ENCODE results near the gene LGALS7B. TPM values are rescaled to one million over a fixed set of nuclear protein-coding genes. Genes with fewer than 3 reads are reported as not detected.
A peak's percentile ranks its signal among the peaks of the same experiment; 100 is the strongest.

Gene LGALS7B
- total RNA-seq, 2 experiments from 2014 or later: not detected

DNA sequence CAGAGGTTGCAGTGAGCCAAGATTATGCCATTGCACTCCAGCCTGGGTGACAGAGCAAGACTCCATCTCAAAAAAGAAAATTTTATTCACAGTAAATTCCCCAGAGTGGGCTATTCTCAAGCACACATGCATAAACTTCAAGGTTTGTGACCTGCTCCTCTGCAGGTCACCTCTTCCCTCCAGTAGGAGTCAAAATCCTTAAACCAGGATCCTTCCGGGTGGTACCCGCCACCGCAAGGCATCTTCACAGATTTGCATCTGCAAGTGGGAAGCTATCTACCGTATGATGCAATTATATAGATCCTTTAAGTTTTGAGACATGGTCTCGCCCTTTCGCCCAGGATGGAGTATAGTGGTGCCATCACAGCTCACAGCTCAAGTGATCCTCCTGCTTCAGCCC is 45.6 kb downstream of the LGALS7B start:
- Histone ChIP-seq H3K9me3 (ENCODE audit: low read length) (no peaks in the 10 kb centered on the region), H3K4me3 (ENCODE audit: low read depth, low read length, poor library complexity, severe bottlenecking) (no peak overlapping the region), H3K79me2 (ENCODE audit: insufficient read depth, low read depth, low read length) (peaks cover 7% of the 10 kb centered on the region; the same call in 1 of the 2 replicates), H3K27ac (ENCODE audit: low read depth, low read length, poor library complexity, severe bottlenecking) (peak overlapping the region; percentile 30), H3K36me3 (ENCODE audit: insufficient read depth, low read length) (peaks cover 53% of the 10 kb centered on the region), H3K4me1 (ENCODE audit: insufficient read depth, low read length, poor library complexity, severe bottlenecking) (peaks cover 17% of the 10 kb centered on the region), H4K20me1 (ENCODE audit: insufficient read depth, low read length) (no peaks in the 10 kb centered on the region), H3K9me2 (ENCODE audit: insufficient read depth, low read length) (no peaks in the 10 kb centered on the region), H2AFZ (ENCODE audit: low read length) (no peak overlapping the region), H3K4me2 (ENCODE audit: low read length) (no peak overlapping the region)
- no peak for TF ChIP-seq EZH2phosphoT487 (IDR thresholded peaks at IDR 0.05; ENCODE audit: borderline replicate concordance, low read depth, low read length)
- TF ChIP-seq, protein P1, sequence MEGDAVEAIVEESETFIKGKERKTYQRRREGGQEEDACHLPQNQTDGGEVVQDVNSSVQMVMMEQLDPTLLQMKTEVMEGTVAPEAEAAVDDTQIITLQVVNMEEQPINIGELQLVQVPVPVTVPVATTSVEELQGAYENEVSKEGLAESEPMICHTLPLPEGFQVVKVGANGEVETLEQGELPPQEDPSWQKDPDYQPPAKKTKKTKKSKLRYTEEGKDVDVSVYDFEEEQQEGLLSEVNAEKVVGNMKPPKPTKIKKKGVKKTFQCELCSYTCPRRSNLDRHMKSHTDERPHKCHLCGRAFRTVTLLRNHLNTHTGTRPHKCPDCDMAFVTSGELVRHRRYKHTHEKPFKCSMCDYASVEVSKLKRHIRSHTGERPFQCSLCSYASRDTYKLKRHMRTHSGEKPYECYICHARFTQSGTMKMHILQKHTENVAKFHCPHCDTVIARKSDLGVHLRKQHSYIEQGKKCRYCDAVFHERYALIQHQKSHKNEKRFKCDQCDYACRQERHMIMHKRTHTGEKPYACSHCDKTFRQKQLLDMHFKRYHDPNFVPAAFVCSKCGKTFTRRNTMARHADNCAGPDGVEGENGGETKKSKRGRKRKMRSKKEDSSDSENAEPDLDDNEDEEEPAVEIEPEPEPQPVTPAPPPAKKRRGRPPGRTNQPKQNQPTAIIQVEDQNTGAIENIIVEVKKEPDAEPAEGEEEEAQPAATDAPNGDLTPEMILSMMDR (conservative IDR thresholded peaks at IDR 0.05; ENCODE audit: low read length): no peak
- POLR2A ChIA-PET: no interaction called here
- CTCF ChIA-PET (ENCODE audit: unreplicated experiment): no interaction called here
- no peak for DNase-seq (ENCODE audit: low spot score)
- BruUV-seq (replicated peaks): no TSS peak
- intact Hi-C loops (cut with micrococcal nuclease; ENCODE audit: unreplicated experiment): no loop called here

DNA sequence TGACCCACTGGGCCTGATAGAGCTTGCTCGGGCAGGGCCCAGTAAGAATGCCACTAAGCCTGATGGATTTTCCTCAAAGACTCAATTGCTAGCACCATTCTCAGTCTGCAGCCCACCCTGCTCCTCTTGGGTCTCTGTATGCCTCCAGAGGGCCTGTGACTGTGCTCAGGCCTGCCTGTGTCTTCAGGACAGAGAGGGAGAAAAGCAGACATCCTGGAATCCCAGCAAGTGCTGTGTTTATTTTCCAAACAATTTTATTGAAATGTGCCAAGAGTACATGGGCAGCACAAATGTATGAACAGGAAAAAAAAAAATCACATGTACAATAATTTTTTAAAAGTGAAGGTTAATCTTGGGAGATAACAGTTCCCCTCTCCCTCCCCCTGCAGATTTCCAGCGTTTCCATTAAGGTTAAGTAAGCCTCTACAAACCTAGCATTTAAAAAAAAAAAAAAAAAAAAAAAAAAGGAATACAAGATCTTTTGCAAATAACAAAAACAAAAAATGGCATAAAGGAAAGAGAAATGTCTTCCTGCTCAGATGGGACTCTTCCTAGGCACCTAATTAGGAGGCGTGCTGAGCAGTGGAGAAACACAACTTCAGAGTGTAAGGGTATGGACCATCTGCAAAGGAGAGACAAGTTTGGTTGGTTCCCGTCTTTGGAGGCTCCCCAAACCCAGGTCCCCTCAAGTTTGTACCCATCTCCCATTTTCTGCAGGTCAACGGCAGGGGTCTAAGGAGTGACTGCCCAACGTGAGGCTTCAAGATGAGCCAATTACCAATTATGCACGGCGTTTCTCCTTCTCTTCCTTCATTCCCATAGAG is 47.4 kb downstream of the LGALS7B start:
- H3K4me3 ChIP-seq (ENCODE audit: low read depth, low read length, poor library complexity, severe bottlenecking): no peak overlapping the region
- POLR2A ChIA-PET: no interaction called here
- BruUV-seq (replicated peaks): TSS peak; percentile 33
- CTCF ChIA-PET (ENCODE audit: unreplicated experiment): no interaction called here
- no peaks in the 10 kb centered on the region for H3K9me3 ChIP-seq (ENCODE audit: low read length)
- intact Hi-C loops (cut with micrococcal nuclease; ENCODE audit: unreplicated experiment): no loop called here
- H3K4me2 ChIP-seq (ENCODE audit: low read length): no peak overlapping the region
- H2AFZ ChIP-seq (ENCODE audit: low read length): no peak overlapping the region
- peaks cover 62% of the 10 kb centered on the region for H3K36me3 ChIP-seq (ENCODE audit: insufficient read depth, low read length)
- no peak overlapping the region for H3K27ac ChIP-seq (ENCODE audit: low read depth, low read length, poor library complexity, severe bottlenecking)
- H4K20me1 ChIP-seq (ENCODE audit: insufficient read depth, low read length): peaks cover 6% of the 10 kb centered on the region
- DNase-seq (ENCODE audit: low spot score): no peak
- TF ChIP-seq, protein P1 (conservative IDR thresholded peaks at IDR 0.05; ENCODE audit: low read length): no peak
- no peak for TF ChIP-seq EZH2phosphoT487 (IDR thresholded peaks at IDR 0.05; ENCODE audit: borderline replicate concordance, low read depth, low read length)
- peaks cover 2% of the 10 kb centered on the region; the same call in 1 of the 2 replicates for H3K79me2 ChIP-seq (ENCODE audit: insufficient read depth, low read depth, low read length)
- H3K9me2 ChIP-seq (ENCODE audit: insufficient read depth, low read length): no peaks in the 10 kb centered on the region
- H3K4me1 ChIP-seq (ENCODE audit: insufficient read depth, low read length, poor library complexity, severe bottlenecking): peaks cover 7% of the 10 kb centered on the region

DNA sequence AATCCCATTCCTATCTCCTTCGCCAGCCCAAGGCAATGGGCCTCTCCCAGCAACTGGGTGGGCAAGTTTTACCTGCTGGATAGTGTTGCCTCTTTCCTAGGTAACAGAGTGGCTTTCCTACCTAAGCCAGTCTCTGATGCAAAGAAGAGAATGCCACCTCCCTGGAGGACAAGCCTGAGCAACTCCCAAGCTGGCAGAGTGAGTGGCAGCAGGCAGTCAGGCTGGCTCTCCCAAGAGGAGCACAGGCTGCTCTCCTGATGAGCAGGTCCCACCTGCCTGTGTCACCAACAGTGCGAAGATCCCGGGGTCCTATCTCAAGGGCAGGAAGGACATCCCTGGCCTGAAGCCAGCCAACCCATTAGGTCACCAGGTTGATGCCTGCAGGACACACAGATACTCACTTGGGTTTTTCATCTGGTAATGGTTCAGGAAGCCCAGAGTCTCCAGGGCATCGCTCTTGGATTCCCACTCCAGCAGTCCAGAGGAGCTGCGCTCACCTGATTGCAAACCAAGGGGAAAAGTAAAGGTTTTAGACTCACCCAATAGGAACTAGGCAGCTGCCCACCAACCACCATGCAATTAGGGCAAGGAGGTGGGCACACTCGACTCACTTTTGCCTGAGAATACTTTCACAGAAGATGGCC is 48.1 kb downstream of the LGALS7B start:
- H3K79me2 ChIP-seq (ENCODE audit: insufficient read depth, low read depth, low read length): peaks cover 9% of the 10 kb centered on the region; the same call in 1 of the 2 replicates
- H4K20me1 ChIP-seq (ENCODE audit: insufficient read depth, low read length): peaks cover 12% of the 10 kb centered on the region
- ChIA-PET POLR2A (no interaction called here), CTCF (ENCODE audit: unreplicated experiment) (no interaction called here)
- TF ChIP-seq, protein P1 (conservative IDR thresholded peaks at IDR 0.05; ENCODE audit: low read length): no peak
- TF ChIP-seq EZH2phosphoT487 (IDR thresholded peaks at IDR 0.05; ENCODE audit: borderline replicate concordance, low read depth, low read length): no peak
- no peak for DNase-seq (ENCODE audit: low spot score)
- H3K27ac ChIP-seq (ENCODE audit: low read depth, low read length, poor library complexity, severe bottlenecking): no peak overlapping the region
- H3K36me3 ChIP-seq (ENCODE audit: insufficient read depth, low read length): peaks cover 70% of the 10 kb centered on the region
- H2AFZ ChIP-seq (ENCODE audit: low read length): no peak overlapping the region
- no peaks in the 10 kb centered on the region for H3K9me2 ChIP-seq (ENCODE audit: insufficient read depth, low read length)
- no peak overlapping the region for H3K4me2 ChIP-seq (ENCODE audit: low read length)
- no peaks in the 10 kb centered on the region for H3K9me3 ChIP-seq (ENCODE audit: low read length)
- peaks cover 4% of the 10 kb centered on the region for H3K4me1 ChIP-seq (ENCODE audit: insufficient read depth, low read length, poor library complexity, severe bottlenecking)
- intact Hi-C loops (cut with micrococcal nuclease; ENCODE audit: unreplicated experiment): no loop called here
- no TSS peak for BruUV-seq (replicated peaks)
- H3K4me3 ChIP-seq (ENCODE audit: low read depth, low read length, poor library complexity, severe bottlenecking): no peak overlapping the region

Data from OCI-LY7 (cell line).